ENCODE results near the gene PTPN22.

- TF ChIP-seq CTCF (IDR thresholded peaks at IDR 0.05), result no peak
- TF ChIP-seq ZFX (IDR thresholded peaks at IDR 0.05; ENCODE audit: borderline replicate concordance), result no peak
Observed at GRCh38 chr1:113805639-113806038, 65.9 kb downstream of the PTPN22 start.

Data from 22Rv1 (cell line).